Dedifferentiated amniotic fluid mesenchymal stem cell (primary cell): ENCODE measurements around the gene SMIM7.

Experiments
- DNase-seq: peaks from one replicate; pipeline ENCODE4 v3.0.0-alpha.2; 2016; ENCODE audit errors: extremely low spot score

The SMIM7 gene

GRCh38 chr19:16621165-16621800, 38.7 kb downstream of the SMIM7 start:
- DNase-seq = no peak

- DNase-seq = no peak
These were observed 39.4 kb downstream of the SMIM7 start for GRCh38 chr19:16620584-16620983.

GRCh38 chr19:16620018-16620417, 39.9 kb downstream of the SMIM7 start:
- no peak for DNase-seq

- DNase-seq = no peak
These were observed 40.5 kb downstream of the SMIM7 start for GRCh38 chr19:16619457-16619856.

- no peak for DNase-seq
These were observed 41.7 kb downstream of the SMIM7 start for GRCh38 chr19:16618248-16618647.

- no peak for DNase-seq
These were observed 44.1 kb downstream of the SMIM7 start for GRCh38 chr19:16615808-16616207.

GRCh38 chr19:16614941-16615340, 45.0 kb downstream of the SMIM7 start:
- DNase-seq = no peak

- DNase-seq = no peak
These were observed 46.1 kb downstream of the SMIM7 start for GRCh38 chr19:16613841-16614240.

- no peak for DNase-seq
These were observed 47.3 kb downstream of the SMIM7 start for GRCh38 chr19:16612636-16613035.

- no peak for DNase-seq
These were observed 48.8 kb downstream of the SMIM7 start for GRCh38 chr19:16611121-16611520.

- DNase-seq = no peak
These were observed 50.3 kb downstream of the SMIM7 start for GRCh38 chr19:16609511-16610200.

- DNase-seq = peak; percentile 45
These were observed 51.6 kb downstream of the SMIM7 start for GRCh38 chr19:16608290-16608739.

- no peak for DNase-seq
These were observed 52.1 kb downstream of the SMIM7 start for GRCh38 chr19:16607819-16608218.

- DNase-seq = no peak
These were observed 54.4 kb downstream of the SMIM7 start for GRCh38 chr19:16605553-16605994.

- DNase-seq = no peak
These were observed 54.8 kb downstream of the SMIM7 start for GRCh38 chr19:16605115-16605514.

GRCh38 chr19:16604615-16605014, 55.3 kb downstream of the SMIM7 start:
- DNase-seq = no peak

GRCh38 chr19:16603090-16603489, 56.9 kb downstream of the SMIM7 start:
- DNase-seq = no peak

- DNase-seq = no peak
These were observed 58.4 kb downstream of the SMIM7 start for GRCh38 chr19:16601378-16602052.

- DNase-seq = no peak
These were observed 59.1 kb downstream of the SMIM7 start for GRCh38 chr19:16600824-16601223.

- DNase-seq = no peak
These were observed 60.1 kb downstream of the SMIM7 start for GRCh38 chr19:16599655-16600346.

GRCh38 chr19:16598848-16599247, 61.1 kb downstream of the SMIM7 start:
- DNase-seq = no peak

GRCh38 chr19:16596399-16596798, 63.5 kb downstream of the SMIM7 start:
- no peak for DNase-seq
